SU-DHL-6 (cell line): ENCODE measurements around the gene MTG2.
"Not testable (repeated sequence)": the region's sequence is repeated elsewhere in the genome, so short reads cannot be mapped to it uniquely, and the experiment has no call there.

Experiments used
- H2AFZ ChIP-seq: fragments of 200-600 bp; sonication (generic); 2 replicates; pipeline ENCODE4 v1.6.1; 2014; ENCODE audit warnings: low read depth, mild to moderate bottlenecking, moderate library complexity, mixed read lengths, antibody characterized with exemption, low read length; ENCODE audit not compliant: severe bottlenecking
- H3F3A ChIP-seq: fragments of 200-600 bp; shearing (Covaris generic); 2 replicates; pipeline ENCODE4 v1.6.0; 2016; ENCODE audit warnings: antibody characterized with exemption, mild to moderate bottlenecking; ENCODE audit not compliant: insufficient read depth
- H3K27ac ChIP-seq: fragments of 200-600 bp; sonication (generic); 2 replicates; pipeline ENCODE4 v1.5.1; 2016; ENCODE audit warnings: low read depth, mild to moderate bottlenecking, low read length, moderate library complexity, mixed read lengths
- H3K27me3 ChIP-seq: fragments of 200-600 bp; sonication (generic), shearing (Covaris generic); 2 replicates; pipeline ENCODE4 v1.6.0; 2014; ENCODE audit warnings: mild to moderate bottlenecking, low read length
- H3K36me3 ChIP-seq: fragments of 200-600 bp; sonication (generic); 2 replicates; pipeline ENCODE4 v1.6.1; 2014; ENCODE audit warnings: mild to moderate bottlenecking, low read length, mixed read lengths
- H3K4me2 ChIP-seq: fragments of 300-600, 200-600 bp; shearing (Covaris generic), sonication (generic); 2 replicates; pipeline ENCODE4 v1.6.0; 2014; ENCODE audit warnings: low read length, low read depth, mild to moderate bottlenecking; ENCODE audit not compliant: poor library complexity, severe bottlenecking
- H3K4me3 ChIP-seq: fragments of 200-600 bp; sonication (generic); 2 replicates; pipeline ENCODE4 v1.5.1; 2014; ENCODE audit warnings: antibody characterized with exemption, low read length, mild to moderate bottlenecking, mixed read lengths; ENCODE audit not compliant: insufficient read depth, poor library complexity, severe bottlenecking
- H3K79me2 ChIP-seq: fragments of 200-600 bp; sonication (generic); 2 replicates; pipeline ENCODE4 v1.6.1; 2014; ENCODE audit warnings: mild to moderate bottlenecking, low read length, moderate library complexity; ENCODE audit not compliant: insufficient read depth
- H3K9ac ChIP-seq: fragments of 200-600 bp; sonication (generic); 2 replicates; pipeline ENCODE4 v1.7.0; 2014; ENCODE audit warnings: mild to moderate bottlenecking, low read length
- H3K9me2 ChIP-seq: fragments of 200-600 bp; sonication (generic); replicated peaks from 2 replicates; pipeline ENCODE4 v1.6.1; 2014; ENCODE audit warnings: low read length; ENCODE audit not compliant: insufficient read depth
- H3K9me3 ChIP-seq: fragments of 200-600 bp; sonication (generic); 2 replicates; pipeline ENCODE4 v1.6.1; 2014; ENCODE audit warnings: low read length, mixed read lengths; ENCODE audit not compliant: insufficient read depth
- H4K20me1 ChIP-seq: fragments of 200-600 bp; sonication (generic); 2 replicates; pipeline ENCODE4 v1.6.1; 2014; ENCODE audit warnings: low read depth, mild to moderate bottlenecking, antibody characterized with exemption, low read length, moderate library complexity, mixed read lengths
- CTCF ChIP-seq: fragments of 200-600 bp; sonication (generic); IDR thresholded peaks from one replicate; pipeline ENCODE4 v1.5.1; 2017; ENCODE audit warnings: antibody characterized with exemption, mild to moderate bottlenecking, low read length, moderate library complexity; ENCODE audit not compliant: insufficient read depth, poor library complexity, severe bottlenecking
- EZH2phosphoT487 ChIP-seq: fragments of 200-600 bp; sonication (generic), shearing (Covaris generic); conservative IDR thresholded peaks from 2 replicates; pipeline ENCODE4 v1.6.1; 2018; ENCODE audit warnings: mild to moderate bottlenecking, antibody characterized with exemption, low read length, moderate library complexity, mixed read lengths

MTG2 gene

GRCh38 chr20:62147125-62147524, 35.7 kb upstream of the MTG2 start:
- Histone ChIP-seq H3K79me2 (peaks cover 64% of the 10 kb centered on the region), H3K36me3 (no peaks in the 10 kb centered on the region), H3K4me2 (no peak overlapping the region), H4K20me1 (no peaks in the 10 kb centered on the region; the same call in 1 of the 2 replicates), H3K9me3 (no peaks in the 10 kb centered on the region), H3K27me3 (no peaks in the 10 kb centered on the region), H3K9ac (no peak overlapping the region), H3K9me2 (no peaks in the 10 kb centered on the region), H3K4me3 (no peak overlapping the region), H3F3A (no peaks in the 10 kb centered on the region), H2AFZ (no peak overlapping the region), H3K27ac (no peak overlapping the region)
- TF ChIP-seq EZH2phosphoT487 (no peak), CTCF (no peak)

- TF ChIP-seq CTCF = no peak
- no peak for TF ChIP-seq EZH2phosphoT487
- Histone ChIP-seq H2AFZ (no peak overlapping the region), H3K4me2 (no peak overlapping the region), H3K79me2 (peaks cover 62% of the 10 kb centered on the region), H3K9ac (no peak overlapping the region), H3K9me2 (no peaks in the 10 kb centered on the region), H4K20me1 (no peaks in the 10 kb centered on the region; the same call in 1 of the 2 replicates), H3K27ac (no peak overlapping the region), H3K4me3 (no peak overlapping the region), H3K9me3 (no peaks in the 10 kb centered on the region), H3K36me3 (no peaks in the 10 kb centered on the region), H3K27me3 (no peaks in the 10 kb centered on the region), H3F3A (no peaks in the 10 kb centered on the region)
These were observed 35.3 kb upstream of the MTG2 start for GRCh38 chr20:62147528-62147927.

- not testable (repeated sequence) for H3K9me2 ChIP-seq, H3K9ac ChIP-seq, H2AFZ ChIP-seq, H4K20me1 ChIP-seq, H3K36me3 ChIP-seq, H3F3A ChIP-seq, H3K4me2 ChIP-seq, H3K27me3 ChIP-seq, H3K27ac ChIP-seq, H3K4me3 ChIP-seq, H3K9me3 ChIP-seq
- peaks cover 69% of the 10 kb centered on the region for H3K79me2 ChIP-seq
These were observed 34.4 kb upstream of the MTG2 start for GRCh38 chr20:62148383-62148782.

GRCh38 chr20:62148908-62149314, 33.9 kb upstream of the MTG2 start:
- H4K20me1 ChIP-seq = no peaks in the 10 kb centered on the region; the same call in 1 of the 2 replicates
- H3K79me2 ChIP-seq = peaks cover 74% of the 10 kb centered on the region
- TF ChIP-seq CTCF (no peak), EZH2phosphoT487 (no peak)
- no peak overlapping the region for H3K27ac ChIP-seq
- no peak overlapping the region for H3K9ac ChIP-seq
- no peaks in the 10 kb centered on the region for H3K27me3 ChIP-seq
- no peak overlapping the region for H2AFZ ChIP-seq
- H3K4me3 ChIP-seq = no peak overlapping the region
- H3K36me3 ChIP-seq = no peaks in the 10 kb centered on the region
- H3F3A ChIP-seq = no peaks in the 10 kb centered on the region
- no peaks in the 10 kb centered on the region for H3K9me3 ChIP-seq
- no peak overlapping the region for H3K4me2 ChIP-seq
- no peaks in the 10 kb centered on the region for H3K9me2 ChIP-seq
